ENCODE results near the gene TLE4. TPM values are rescaled to one million over a fixed set of nuclear protein-coding genes. Genes with fewer than 3 reads are reported as not detected.

The TLE4 gene
- total and polyA plus RNA-seq, 2 of the 4 experiments (the other 2 are of a cell fraction) = 68.0 to 78.1 TPM

GRCh38 chr9:79621916-79622575 lies 50.3 kb downstream of the TLE4 start:
- H2AK9ac ChIP-seq (replicated peaks; ENCODE audit: low read depth, low read length, poor library complexity) = no peak overlapping the region
- ATAC-seq (ENCODE audit: low read depth) (peak; percentile 21; the same call in 1 of the 2 replicates), DNase-seq (no peak)
- intact Hi-C loops (cut with micrococcal nuclease) = no loop called here
- no peak overlapping the region for H2AFZ ChIP-seq (replicated peaks; ENCODE audit: low read length, poor library complexity)
- H3K27ac ChIP-seq (ENCODE audit: insufficient read depth, low read length) = no peak overlapping the region
- no peaks in the 10 kb centered on the region for H3K9me3 ChIP-seq (ENCODE audit: control insufficient read depth, insufficient read depth, low read length)
- H3K36me3 ChIP-seq (ENCODE audit: control insufficient read depth, insufficient read depth, low read length) = peaks cover 1% of the 10 kb centered on the region; the same call in 1 of the 2 replicates
- BruUV-seq (replicated peaks) = no TSS peak
- H3K18ac ChIP-seq (ENCODE audit: low read depth, low read length) = no peak overlapping the region
- H4K8ac ChIP-seq (ENCODE audit: low read depth in 2 of 2, low read length in 2 of 2) = no peak overlapping the region
- no peak overlapping the region for H3K4me3 ChIP-seq (ENCODE audit: insufficient read depth, low read depth, low read length)
- no peak overlapping the region for H3K56ac ChIP-seq (ENCODE audit: extremely low read depth, insufficient read depth, low read length)
- H2BK20ac ChIP-seq (ENCODE audit: low read depth, low read length) = no peak overlapping the region
- no peak overlapping the region for H3K9ac ChIP-seq (ENCODE audit: low read depth, low read length)
- H3K9me1 ChIP-seq (ENCODE audit: insufficient read depth, low read length) = peaks cover 4% of the 10 kb centered on the region
- no peak overlapping the region for H3K4ac ChIP-seq (ENCODE audit: low read depth, low read length)
- ChIA-PET CTCF (no interaction called here), POLR2A (ENCODE audit: unreplicated experiment) (no interaction called here)
- no peak overlapping the region for H4K91ac ChIP-seq (ENCODE audit: insufficient read depth, low read depth, low read length)
- no peak overlapping the region for H4K5ac ChIP-seq (ENCODE audit: low read depth, low read length)
- no peak overlapping the region for H2BK15ac ChIP-seq (ENCODE audit: low read depth, low read length)
- in situ Hi-C loops (cut with MboI; ENCODE audit: low sequenced_read_pairs) = no loop called here
- TF ChIP-seq BHLHE40 (IDR thresholded peaks at IDR 0.05; ENCODE audit: low read depth, low read length) (no peak), FOS (IDR thresholded peaks at IDR 0.05; ENCODE audit: low read depth, low read length) (no peak), ELK1 (IDR thresholded peaks at IDR 0.05; ENCODE audit: borderline replicate concordance, low read depth, low read length) (no peak), SMC3 (IDR thresholded peaks at IDR 0.05; ENCODE audit: low read depth, low read length) (no peak), MAZ (IDR thresholded peaks at IDR 0.05; ENCODE audit: borderline replicate concordance, low read depth, low read length) (no peak), CHD1 (IDR thresholded peaks at IDR 0.05; ENCODE audit: low read depth, low read length) (no peak), MAFK (IDR thresholded peaks at IDR 0.05; ENCODE audit: low read depth, low read length) (no peak), POLR2A (IDR thresholded peaks at IDR 0.05; ENCODE audit: low read depth, low read length) (no peak), NFE2L2 (IDR thresholded peaks at IDR 0.05; ENCODE audit: low read depth, low read length) (no peak), CEBPB (IDR thresholded peaks at IDR 0.05; ENCODE audit: low read depth, low read length) (no peak), RCOR1 (IDR thresholded peaks at IDR 0.05; ENCODE audit: insufficient replicate concordance, low read length) (no peak), RFX5 (IDR thresholded peaks at IDR 0.05; ENCODE audit: low read depth, low read length) (no peak), USF2 (IDR thresholded peaks at IDR 0.05; ENCODE audit: low read depth, low read length) (no peak), RAD21 (IDR thresholded peaks at IDR 0.05; ENCODE audit: low read length) (no peak)
- TF ChIP-seq, protein P1, sequence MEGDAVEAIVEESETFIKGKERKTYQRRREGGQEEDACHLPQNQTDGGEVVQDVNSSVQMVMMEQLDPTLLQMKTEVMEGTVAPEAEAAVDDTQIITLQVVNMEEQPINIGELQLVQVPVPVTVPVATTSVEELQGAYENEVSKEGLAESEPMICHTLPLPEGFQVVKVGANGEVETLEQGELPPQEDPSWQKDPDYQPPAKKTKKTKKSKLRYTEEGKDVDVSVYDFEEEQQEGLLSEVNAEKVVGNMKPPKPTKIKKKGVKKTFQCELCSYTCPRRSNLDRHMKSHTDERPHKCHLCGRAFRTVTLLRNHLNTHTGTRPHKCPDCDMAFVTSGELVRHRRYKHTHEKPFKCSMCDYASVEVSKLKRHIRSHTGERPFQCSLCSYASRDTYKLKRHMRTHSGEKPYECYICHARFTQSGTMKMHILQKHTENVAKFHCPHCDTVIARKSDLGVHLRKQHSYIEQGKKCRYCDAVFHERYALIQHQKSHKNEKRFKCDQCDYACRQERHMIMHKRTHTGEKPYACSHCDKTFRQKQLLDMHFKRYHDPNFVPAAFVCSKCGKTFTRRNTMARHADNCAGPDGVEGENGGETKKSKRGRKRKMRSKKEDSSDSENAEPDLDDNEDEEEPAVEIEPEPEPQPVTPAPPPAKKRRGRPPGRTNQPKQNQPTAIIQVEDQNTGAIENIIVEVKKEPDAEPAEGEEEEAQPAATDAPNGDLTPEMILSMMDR (conservative IDR thresholded peaks at IDR 0.05; ENCODE audit: low read depth, low read length) = no peak
- H3K14ac ChIP-seq (replicated peaks; ENCODE audit: low read depth, low read length) = no peak overlapping the region
- peaks cover 8% of the 10 kb centered on the region for H3K4me1 ChIP-seq (ENCODE audit: control insufficient read depth, insufficient read depth, low read length)
- H2AK5ac ChIP-seq (ENCODE audit: low read depth, low read length) = no peak overlapping the region
- no peak overlapping the region for H3K23ac ChIP-seq (ENCODE audit: low read depth, low read length)
- H3K27me3 ChIP-seq (ENCODE audit: control insufficient read depth, insufficient read depth, low read length) = no peaks in the 10 kb centered on the region
- no peak overlapping the region for H2BK120ac ChIP-seq (ENCODE audit: low read depth, low read length)
- dilution Hi-C loops (cut with HindIII; ENCODE audit: low sequenced_read_pairs, unreplicated experiment) = no loop called here
- no peak overlapping the region for H2BK5ac ChIP-seq (ENCODE audit: low read depth, low read length, poor library complexity, severe bottlenecking)
- no peak overlapping the region for H3K4me2 ChIP-seq (ENCODE audit: low read depth, low read length)
- peaks cover 38 to 60% of the 10 kb centered on the region in 2 experiments for H3K79me1 ChIP-seq (ENCODE audit: low read depth in 1 of 2, low read length in 2 of 2)
- peaks cover 7% of the 10 kb centered on the region; the same call in 1 of the 2 replicates for H4K20me1 ChIP-seq (ENCODE audit: insufficient read depth, low read length)

Measured in IMR-90 (cell line).